Hematopoietic multipotent progenitor cell treated with erythropoietin and hydrocortisone succinate and interleukin-3 and kit ligand, for 17 days (in vitro differentiated cells): ENCODE measurements around the gene CD274.
"Not testable (repeated sequence)": the region's sequence is repeated elsewhere in the genome, so short reads cannot be mapped to it uniquely, and the experiment has no call there.

Experiments
- DNase-seq: peaks from one replicate; pipeline ENCODE4 v3.0.0-alpha.2; 2015; ENCODE audit warnings: low spot score

Gene CD274

GRCh38 chr9:5438301-5439162, 11.8 kb upstream of the CD274 start:
- DNase-seq: no peak

GRCh38 chr9:5440426-5440825, 9.9 kb upstream of the CD274 start:
- DNase-seq: no peak

- DNase-seq: no peak
Measured at GRCh38 chr9:5441043-5441442, 9.3 kb upstream of the CD274 start.

GRCh38 chr9:5442400-5443011, 7.8 kb upstream of the CD274 start:
- peak; percentile 52 for DNase-seq

GRCh38 chr9:5443850-5444249, 6.5 kb upstream of the CD274 start:
- DNase-seq: no peak

- not testable (repeated sequence) for DNase-seq
Measured at GRCh38 chr9:5445096-5445495, 5.2 kb upstream of the CD274 start.

- no peak for DNase-seq
Measured at GRCh38 chr9:5445886-5446285, 4.5 kb upstream of the CD274 start.

- DNase-seq: no peak
Measured at GRCh38 chr9:5446451-5447236, 3.7 kb upstream of the CD274 start.

GRCh38 chr9:5447337-5447736, 3.0 kb upstream of the CD274 start:
- no peak for DNase-seq

- DNase-seq: no peak
Measured at GRCh38 chr9:5448016-5448415, 2.3 kb upstream of the CD274 start.

- DNase-seq: no peak
Measured at GRCh38 chr9:5448461-5449435, 1.6 kb upstream of the CD274 start.

- no peak for DNase-seq
Measured at GRCh38 chr9:5449521-5450358, 602 bp upstream of the CD274 start.

GRCh38 chr9:5452286-5452609, 1.9 kb downstream of the CD274 start:
- no peak for DNase-seq

GRCh38 chr9:5453004-5453403, 2.7 kb downstream of the CD274 start:
- DNase-seq: peak; percentile 39

GRCh38 chr9:5453673-5454072, 3.3 kb downstream of the CD274 start:
- peak; percentile 36 for DNase-seq

- DNase-seq: no peak
Measured at GRCh38 chr9:5455181-5455580, 4.8 kb downstream of the CD274 start.

GRCh38 chr9:5459289-5459829, 9.0 kb downstream of the CD274 start:
- no peak for DNase-seq

GRCh38 chr9:5460157-5460556, 9.8 kb downstream of the CD274 start:
- DNase-seq: no peak

GRCh38 chr9:5464831-5465330, 14.5 kb downstream of the CD274 start:
- DNase-seq: not testable (repeated sequence)

GRCh38 chr9:5466005-5466404, 15.7 kb downstream of the CD274 start:
- no peak for DNase-seq
